GM12873 (cell line): Measurements from ENCODE around the gene TPM2.

Source experiments
- TF ChIP-seq, protein P1 (sequence below): IDR thresholded peaks from 2 replicates; pipeline ENCODE4 v1.5.1; 2012; ENCODE audit warnings: low read depth, mild to moderate bottlenecking, moderate library complexity, low read length, control low read depth; ENCODE audit not compliant: insufficient read depth; ENCODE audit errors: missing control alignments

TPM2 gene

DNA sequence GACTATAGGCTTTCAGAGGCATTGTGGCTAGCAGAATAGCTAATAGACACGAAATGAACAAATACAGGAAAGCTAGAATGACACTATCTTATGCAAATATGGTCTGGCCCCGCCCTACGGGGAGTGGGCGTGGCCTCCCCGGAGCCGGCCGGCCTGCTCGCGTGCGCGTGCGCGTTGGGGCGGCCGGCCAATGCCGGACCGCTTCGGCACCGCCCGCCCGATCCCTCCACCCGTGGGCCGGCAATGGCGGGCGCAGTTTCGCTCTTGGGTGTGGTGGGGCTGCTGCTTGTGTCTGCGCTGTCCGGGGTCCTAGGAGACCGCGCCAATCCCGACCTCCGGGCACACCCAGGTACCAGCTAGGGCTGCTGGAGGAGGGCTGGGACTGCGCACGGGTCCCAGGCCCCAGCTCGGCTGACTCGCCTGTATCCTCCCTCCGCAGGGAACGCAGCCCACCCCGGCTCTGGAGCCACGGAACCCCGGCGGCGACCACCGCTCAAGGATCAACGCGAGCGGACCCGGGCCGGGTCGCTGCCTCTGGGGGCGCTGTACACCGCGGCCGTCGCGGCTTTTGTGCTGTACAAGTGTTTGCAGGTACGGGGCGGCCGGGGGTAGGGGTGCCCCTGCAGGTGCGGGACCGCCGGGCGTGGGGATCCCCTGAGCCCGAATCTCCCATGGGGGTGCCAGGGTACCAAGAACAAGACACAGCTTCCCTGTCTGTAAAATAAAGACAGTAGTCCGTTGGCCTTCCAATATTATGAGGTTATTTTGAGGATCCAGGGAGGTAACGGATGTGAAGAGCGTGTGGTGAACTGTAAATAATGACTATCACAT lies 31.4 kb downstream of the TPM2 start, which contains the start of gene CCDC107:
Gene CCDC107 (plus strand): TSS at position 156 of the 831 bp plus-strand sequence. CDS start 88 bp downstream, at position 244.
- TF ChIP-seq, protein P1, sequence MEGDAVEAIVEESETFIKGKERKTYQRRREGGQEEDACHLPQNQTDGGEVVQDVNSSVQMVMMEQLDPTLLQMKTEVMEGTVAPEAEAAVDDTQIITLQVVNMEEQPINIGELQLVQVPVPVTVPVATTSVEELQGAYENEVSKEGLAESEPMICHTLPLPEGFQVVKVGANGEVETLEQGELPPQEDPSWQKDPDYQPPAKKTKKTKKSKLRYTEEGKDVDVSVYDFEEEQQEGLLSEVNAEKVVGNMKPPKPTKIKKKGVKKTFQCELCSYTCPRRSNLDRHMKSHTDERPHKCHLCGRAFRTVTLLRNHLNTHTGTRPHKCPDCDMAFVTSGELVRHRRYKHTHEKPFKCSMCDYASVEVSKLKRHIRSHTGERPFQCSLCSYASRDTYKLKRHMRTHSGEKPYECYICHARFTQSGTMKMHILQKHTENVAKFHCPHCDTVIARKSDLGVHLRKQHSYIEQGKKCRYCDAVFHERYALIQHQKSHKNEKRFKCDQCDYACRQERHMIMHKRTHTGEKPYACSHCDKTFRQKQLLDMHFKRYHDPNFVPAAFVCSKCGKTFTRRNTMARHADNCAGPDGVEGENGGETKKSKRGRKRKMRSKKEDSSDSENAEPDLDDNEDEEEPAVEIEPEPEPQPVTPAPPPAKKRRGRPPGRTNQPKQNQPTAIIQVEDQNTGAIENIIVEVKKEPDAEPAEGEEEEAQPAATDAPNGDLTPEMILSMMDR, result peak; percentile 65

GRCh38 chr9:35657546-35658136 lies 32.1 kb downstream of the TPM2 start, which contains the start of gene RMRP:
RMRP (minus strand) TSS chr9:35658019.
- TF ChIP-seq, protein P1, result no peak

DNA sequence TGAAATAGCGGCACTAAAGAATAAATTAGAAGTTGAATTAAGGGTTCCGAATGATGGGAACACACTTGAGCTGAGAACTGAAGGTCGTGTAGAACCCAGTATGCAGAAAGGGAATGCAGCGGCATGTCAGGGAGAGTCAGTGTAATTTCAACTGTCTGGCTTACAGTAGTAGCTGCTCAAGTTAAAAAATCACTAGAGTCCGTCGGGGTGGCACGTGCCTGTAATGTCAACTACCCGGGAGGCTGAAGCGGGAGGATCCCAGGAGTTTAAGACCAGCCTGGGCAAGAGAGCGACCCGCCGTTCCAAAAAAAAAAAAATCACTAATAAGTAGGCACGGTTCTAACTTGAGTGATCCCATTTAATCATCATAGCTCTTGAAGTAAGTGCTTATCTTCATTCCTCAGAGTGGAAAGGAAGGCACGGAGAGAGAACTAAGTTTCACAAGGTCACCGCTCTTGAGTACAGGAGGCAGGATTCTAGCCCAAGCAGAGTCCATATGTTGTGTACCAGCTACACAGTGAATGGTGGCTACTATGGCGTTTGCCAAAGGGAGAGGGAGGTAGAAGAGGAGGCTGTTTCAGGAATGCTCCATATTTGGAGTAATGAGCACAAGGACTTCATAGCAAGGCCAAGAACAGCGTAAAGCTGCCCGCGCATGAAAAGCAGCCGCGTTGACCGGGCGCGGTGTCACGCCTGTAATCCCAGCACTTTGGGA lies 32.7 kb downstream of the TPM2 start:
- TF ChIP-seq, protein P1, result no peak

DNA sequence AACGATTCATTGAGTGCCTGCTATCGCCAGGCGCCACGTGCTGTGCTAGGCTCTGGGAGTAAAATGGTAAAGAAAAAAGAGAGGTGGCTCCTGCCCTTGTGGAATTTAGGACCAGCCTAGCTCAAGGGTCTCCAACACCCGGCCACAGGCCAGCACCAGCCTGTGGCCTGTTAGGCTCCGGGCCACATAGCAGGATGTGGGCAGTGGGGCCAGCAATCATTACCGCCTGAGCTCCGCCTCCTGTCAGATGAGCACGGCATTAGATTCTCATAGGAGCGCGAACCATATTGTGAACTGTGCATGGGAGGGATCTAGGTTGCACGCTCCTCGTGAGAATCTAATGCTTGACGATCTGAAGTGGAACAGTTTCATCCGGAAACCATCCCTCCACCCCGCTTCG lies 33.4 kb downstream of the TPM2 start:
- TF ChIP-seq, protein P1, result no peak

DNA sequence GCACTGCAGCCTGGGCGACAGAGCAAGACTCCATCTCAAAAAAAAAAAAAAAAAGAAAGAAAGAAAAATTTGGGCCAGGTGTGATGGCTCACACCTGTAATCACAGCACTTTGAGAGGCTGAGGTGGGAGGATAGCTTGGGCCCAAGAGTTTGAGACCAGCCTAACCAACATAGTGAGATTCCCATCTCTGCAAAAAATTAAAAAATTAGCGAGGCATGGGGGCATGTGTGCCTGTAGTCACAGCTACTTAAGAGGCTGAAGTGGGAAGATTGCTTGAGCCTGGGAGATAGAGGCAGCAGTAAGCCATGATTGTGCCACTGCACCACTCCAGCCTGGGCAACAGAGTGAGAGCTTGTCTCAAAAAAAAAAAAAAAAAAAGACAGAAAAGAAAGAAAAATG lies 36.1 kb downstream of the TPM2 start:
- TF ChIP-seq, protein P1, result no peak

GRCh38 chr9:35652829-35653209 lies 36.9 kb downstream of the TPM2 start:
- TF ChIP-seq, protein P1, result no peak
